H1 (cell line): ENCODE results near the gene TBCB. TPM values are rescaled to one million over a fixed set of nuclear protein-coding genes. Genes with fewer than 3 reads are reported as not detected.

Experiments used
- NRF1 ChIP-seq: IDR thresholded peaks from 2 replicates; pipeline ENCODE4 v1.6.1; 2011; ENCODE audit warnings: mild to moderate bottlenecking, low read depth, low read length, improper control_type of control experiment
- POLR2AphosphoS5 ChIP-seq: IDR thresholded peaks from 2 replicates; pipeline ENCODE4 v1.6.1; 2011; ENCODE audit warnings: low read depth, low read length
- SUZ12 ChIP-seq: fragments of 200-600 bp; sonication (generic); IDR thresholded peaks from 2 replicates; pipeline ENCODE4 v1.6.1; 2012; ENCODE audit warnings: mild to moderate bottlenecking, inconsistent platforms, low read length, moderate library complexity, mixed read lengths
- TEAD4 ChIP-seq: IDR thresholded peaks from 2 replicates; pipeline ENCODE4 v1.6.1; 2012; ENCODE audit warnings: low read depth, low read length, inconsistent platforms, mixed read lengths
- polyA plus RNA-seq, 7 experiments: library from polyadenylated mRNA; depleted of rRNA in 3 of 7; stranded (reverse) in 5 of 7; unstranded in 2 of 7; fragments of >200 nt in 5 of 7; fragments of 200-250 nt in 2 of 7; gene quantifications; 1 replicate in 5 of 7; 2 replicates in 1 of 7; 4 replicates in 1 of 7; pipeline versions ENCODE4 v1.2.1 to v1.2.3, GENCODE V29; 2011 to 2013; ENCODE audit warnings: missing spikeins in 2 of 7, mixed read lengths in 2 of 7
- total RNA-seq: library from RNA; stranded (reverse); fragmentation: NEBNext Ultra II Directional; extraction: Animal tissue kit (Norgen Biotek cat#: 25700); gene quantifications from 2 replicates; pipeline ENCODE4 v1.2.1, GENCODE V29; 2021
- TF ChIP-seq, protein P1 (sequence below): fragments of 300-600 bp; sonication (generic); IDR thresholded peaks from 2 replicates; pipeline ENCODE4 v1.7.1; 2012; ENCODE audit warnings: low read length, moderate library complexity, mild to moderate bottlenecking, inconsistent platforms; ENCODE audit not compliant: insufficient replicate concordance

Gene TBCB
- total and polyA plus RNA-seq, 2 of the 8 experiments (the other 6 are each of a cell fraction or from before 2014, with no cell fraction given), result 153 to 286 TPM

DNA sequence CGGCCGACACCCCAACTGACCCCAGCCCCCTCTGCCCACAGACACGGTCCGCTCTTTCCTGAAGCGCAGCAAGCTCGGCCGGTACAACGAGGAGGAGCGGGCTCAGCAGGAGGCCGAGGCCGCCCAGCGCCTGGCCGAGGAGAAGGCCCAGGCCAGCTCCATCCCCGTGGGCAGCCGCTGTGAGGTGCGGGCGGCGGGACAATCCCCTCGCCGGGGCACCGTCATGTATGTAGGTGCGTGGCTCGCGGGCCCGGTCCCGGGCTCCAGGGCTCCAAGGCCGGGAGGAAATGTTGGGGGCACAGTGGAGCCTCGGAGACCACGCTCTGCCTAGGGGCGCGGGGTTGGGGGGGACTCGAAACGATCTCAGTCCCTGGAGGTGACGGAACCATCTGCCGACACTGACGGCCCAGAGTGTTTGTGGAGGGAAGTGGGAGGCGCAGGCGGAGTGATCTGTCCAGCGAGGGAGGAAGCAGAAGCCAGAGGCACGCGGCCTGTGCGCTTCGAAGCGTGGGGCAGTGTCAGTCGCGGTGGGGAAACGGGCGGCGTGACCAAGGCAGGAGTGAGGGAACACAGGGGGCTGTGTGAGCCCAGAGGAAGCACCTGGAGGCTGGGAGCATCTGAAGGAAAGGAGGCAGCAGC, 6.3 kb downstream of the TBCB start (continued):
- TF ChIP-seq, protein P1, sequence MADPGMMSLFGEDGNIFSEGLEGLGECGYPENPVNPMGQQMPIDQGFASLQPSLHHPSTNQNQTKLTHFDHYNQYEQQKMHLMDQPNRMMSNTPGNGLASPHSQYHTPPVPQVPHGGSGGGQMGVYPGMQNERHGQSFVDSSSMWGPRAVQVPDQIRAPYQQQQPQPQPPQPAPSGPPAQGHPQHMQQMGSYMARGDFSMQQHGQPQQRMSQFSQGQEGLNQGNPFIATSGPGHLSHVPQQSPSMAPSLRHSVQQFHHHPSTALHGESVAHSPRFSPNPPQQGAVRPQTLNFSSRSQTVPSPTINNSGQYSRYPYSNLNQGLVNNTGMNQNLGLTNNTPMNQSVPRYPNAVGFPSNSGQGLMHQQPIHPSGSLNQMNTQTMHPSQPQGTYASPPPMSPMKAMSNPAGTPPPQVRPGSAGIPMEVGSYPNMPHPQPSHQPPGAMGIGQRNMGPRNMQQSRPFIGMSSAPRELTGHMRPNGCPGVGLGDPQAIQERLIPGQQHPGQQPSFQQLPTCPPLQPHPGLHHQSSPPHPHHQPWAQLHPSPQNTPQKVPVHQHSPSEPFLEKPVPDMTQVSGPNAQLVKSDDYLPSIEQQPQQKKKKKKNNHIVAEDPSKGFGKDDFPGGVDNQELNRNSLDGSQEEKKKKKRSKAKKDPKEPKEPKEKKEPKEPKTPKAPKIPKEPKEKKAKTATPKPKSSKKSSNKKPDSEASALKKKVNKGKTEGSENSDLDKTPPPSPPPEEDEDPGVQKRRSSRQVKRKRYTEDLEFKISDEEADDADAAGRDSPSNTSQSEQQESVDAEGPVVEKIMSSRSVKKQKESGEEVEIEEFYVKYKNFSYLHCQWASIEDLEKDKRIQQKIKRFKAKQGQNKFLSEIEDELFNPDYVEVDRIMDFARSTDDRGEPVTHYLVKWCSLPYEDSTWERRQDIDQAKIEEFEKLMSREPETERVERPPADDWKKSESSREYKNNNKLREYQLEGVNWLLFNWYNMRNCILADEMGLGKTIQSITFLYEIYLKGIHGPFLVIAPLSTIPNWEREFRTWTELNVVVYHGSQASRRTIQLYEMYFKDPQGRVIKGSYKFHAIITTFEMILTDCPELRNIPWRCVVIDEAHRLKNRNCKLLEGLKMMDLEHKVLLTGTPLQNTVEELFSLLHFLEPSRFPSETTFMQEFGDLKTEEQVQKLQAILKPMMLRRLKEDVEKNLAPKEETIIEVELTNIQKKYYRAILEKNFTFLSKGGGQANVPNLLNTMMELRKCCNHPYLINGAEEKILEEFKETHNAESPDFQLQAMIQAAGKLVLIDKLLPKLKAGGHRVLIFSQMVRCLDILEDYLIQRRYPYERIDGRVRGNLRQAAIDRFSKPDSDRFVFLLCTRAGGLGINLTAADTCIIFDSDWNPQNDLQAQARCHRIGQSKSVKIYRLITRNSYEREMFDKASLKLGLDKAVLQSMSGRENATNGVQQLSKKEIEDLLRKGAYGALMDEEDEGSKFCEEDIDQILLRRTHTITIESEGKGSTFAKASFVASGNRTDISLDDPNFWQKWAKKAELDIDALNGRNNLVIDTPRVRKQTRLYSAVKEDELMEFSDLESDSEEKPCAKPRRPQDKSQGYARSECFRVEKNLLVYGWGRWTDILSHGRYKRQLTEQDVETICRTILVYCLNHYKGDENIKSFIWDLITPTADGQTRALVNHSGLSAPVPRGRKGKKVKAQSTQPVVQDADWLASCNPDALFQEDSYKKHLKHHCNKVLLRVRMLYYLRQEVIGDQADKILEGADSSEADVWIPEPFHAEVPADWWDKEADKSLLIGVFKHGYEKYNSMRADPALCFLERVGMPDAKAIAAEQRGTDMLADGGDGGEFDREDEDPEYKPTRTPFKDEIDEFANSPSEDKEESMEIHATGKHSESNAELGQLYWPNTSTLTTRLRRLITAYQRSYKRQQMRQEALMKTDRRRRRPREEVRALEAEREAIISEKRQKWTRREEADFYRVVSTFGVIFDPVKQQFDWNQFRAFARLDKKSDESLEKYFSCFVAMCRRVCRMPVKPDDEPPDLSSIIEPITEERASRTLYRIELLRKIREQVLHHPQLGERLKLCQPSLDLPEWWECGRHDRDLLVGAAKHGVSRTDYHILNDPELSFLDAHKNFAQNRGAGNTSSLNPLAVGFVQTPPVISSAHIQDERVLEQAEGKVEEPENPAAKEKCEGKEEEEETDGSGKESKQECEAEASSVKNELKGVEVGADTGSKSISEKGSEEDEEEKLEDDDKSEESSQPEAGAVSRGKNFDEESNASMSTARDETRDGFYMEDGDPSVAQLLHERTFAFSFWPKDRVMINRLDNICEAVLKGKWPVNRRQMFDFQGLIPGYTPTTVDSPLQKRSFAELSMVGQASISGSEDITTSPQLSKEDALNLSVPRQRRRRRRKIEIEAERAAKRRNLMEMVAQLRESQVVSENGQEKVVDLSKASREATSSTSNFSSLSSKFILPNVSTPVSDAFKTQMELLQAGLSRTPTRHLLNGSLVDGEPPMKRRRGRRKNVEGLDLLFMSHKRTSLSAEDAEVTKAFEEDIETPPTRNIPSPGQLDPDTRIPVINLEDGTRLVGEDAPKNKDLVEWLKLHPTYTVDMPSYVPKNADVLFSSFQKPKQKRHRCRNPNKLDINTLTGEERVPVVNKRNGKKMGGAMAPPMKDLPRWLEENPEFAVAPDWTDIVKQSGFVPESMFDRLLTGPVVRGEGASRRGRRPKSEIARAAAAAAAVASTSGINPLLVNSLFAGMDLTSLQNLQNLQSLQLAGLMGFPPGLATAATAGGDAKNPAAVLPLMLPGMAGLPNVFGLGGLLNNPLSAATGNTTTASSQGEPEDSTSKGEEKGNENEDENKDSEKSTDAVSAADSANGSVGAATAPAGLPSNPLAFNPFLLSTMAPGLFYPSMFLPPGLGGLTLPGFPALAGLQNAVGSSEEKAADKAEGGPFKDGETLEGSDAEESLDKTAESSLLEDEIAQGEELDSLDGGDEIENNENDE, result no peak
- TF ChIP-seq TEAD4 (no peak), POLR2AphosphoS5 (no peak), SUZ12 (no peak), NRF1 (no peak)
- TF ChIP-seq, all 59 proteins: peak for 0
